ENCODE data around the gene POLDIP3.

GRCh38 chr22:42639541-42640241 is 25.0 kb upstream of the POLDIP3 start:
- no peak for TF ChIP-seq POLR2A (IDR thresholded peaks at IDR 0.05)
- TF ChIP-seq, protein P1, sequence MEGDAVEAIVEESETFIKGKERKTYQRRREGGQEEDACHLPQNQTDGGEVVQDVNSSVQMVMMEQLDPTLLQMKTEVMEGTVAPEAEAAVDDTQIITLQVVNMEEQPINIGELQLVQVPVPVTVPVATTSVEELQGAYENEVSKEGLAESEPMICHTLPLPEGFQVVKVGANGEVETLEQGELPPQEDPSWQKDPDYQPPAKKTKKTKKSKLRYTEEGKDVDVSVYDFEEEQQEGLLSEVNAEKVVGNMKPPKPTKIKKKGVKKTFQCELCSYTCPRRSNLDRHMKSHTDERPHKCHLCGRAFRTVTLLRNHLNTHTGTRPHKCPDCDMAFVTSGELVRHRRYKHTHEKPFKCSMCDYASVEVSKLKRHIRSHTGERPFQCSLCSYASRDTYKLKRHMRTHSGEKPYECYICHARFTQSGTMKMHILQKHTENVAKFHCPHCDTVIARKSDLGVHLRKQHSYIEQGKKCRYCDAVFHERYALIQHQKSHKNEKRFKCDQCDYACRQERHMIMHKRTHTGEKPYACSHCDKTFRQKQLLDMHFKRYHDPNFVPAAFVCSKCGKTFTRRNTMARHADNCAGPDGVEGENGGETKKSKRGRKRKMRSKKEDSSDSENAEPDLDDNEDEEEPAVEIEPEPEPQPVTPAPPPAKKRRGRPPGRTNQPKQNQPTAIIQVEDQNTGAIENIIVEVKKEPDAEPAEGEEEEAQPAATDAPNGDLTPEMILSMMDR (IDR thresholded peaks at IDR 0.05): no peak
